Muscle of leg (tissue), 16 donors: ENCODE results near the gene MDH1. TPM values are rescaled to one million over a fixed set of nuclear protein-coding genes. Genes with fewer than 3 reads are reported as not detected.
A peak's percentile ranks its signal among the peaks of the same experiment; 100 is the strongest.

Source experiments
- DNase-seq: peaks from one replicate; pipeline ENCODE4 v3.0.0; 2013
- H3K27ac ChIP-seq: one replicate; pipeline ENCODE4 v1.5.1; 2013; ENCODE audit warnings: mild to moderate bottlenecking, low read length, control low read depth
- H3K27me3 ChIP-seq: one replicate; pipeline ENCODE4 v1.6.1; 2013; ENCODE audit warnings: low read length; ENCODE audit not compliant: control insufficient read depth, insufficient read depth
- H3K36me3 ChIP-seq: one replicate; pipeline ENCODE4 v1.6.1; 2013; ENCODE audit warnings: low read length; ENCODE audit not compliant: control insufficient read depth, insufficient read depth
- H3K4me1 ChIP-seq: one replicate; pipeline ENCODE4 v1.6.1; 2013; ENCODE audit warnings: low read length; ENCODE audit not compliant: control insufficient read depth, insufficient read depth
- H3K4me3 ChIP-seq: one replicate; pipeline ENCODE4 v1.5.1; 2013; ENCODE audit warnings: low read length, control low read depth
- H3K9me3 ChIP-seq: replicated peaks from 2 replicates; pipeline ENCODE4 v1.6.1; 2013; ENCODE audit warnings: low read depth, low read length; ENCODE audit not compliant: control insufficient read depth
- WGBS: methylation state at CpG from one replicate; pipeline ENCODE4 v1.1.5; 2013; ENCODE audit warnings: missing lambda C conversion rate; ENCODE audit not compliant: insufficient coverage; 5-methylcytosine and 5-hydroxymethylcytosine counted together
- long read RNA-seq, 11 donors: transcript quantifications; one replicate each; lab custom pipeline, GENCODE V29; 2026
- polyA plus RNA-seq, 8 donors: library from polyadenylated mRNA; unstranded; fragments of 120-200 nt; gene quantifications; one replicate each; pipeline versions ENCODE4 v1.2.1 to v1.2.3, GENCODE V29; 2013; ENCODE audit warnings: inconsistent platforms in 1 of 8, low replicate concordance in 1 of 8; ENCODE audit not compliant: insufficient read length in 8 of 8, insufficient read depth in 1 of 8
- total RNA-seq: library from RNA; stranded (reverse); fragments of 120-200 nt; gene quantifications from one replicate; pipeline ENCODE4 v1.2.4, GENCODE V29; 2013

Gene MDH1
- 268 TPM for total RNA-seq
- polyA plus RNA-seq = 100 to 1,000 TPM; 294 to 421 (median 347) TPM
- long read RNA-seq, donor 1, transcript MDH1-213 (4 exons, 893 nt) = minor isoform, 5 of 81 reads
- long read RNA-seq, donor 1, transcript MDH1-201 (9 exons, 1,650 nt) = major isoform, 63 of 81 reads
- long read RNA-seq, donor 1, partial matches to known transcripts = 9 of 81 reads
- long read RNA-seq, donor 1, other reads (novel, unspliced or antisense) = 0 of 81 reads
- long read RNA-seq, donor 2, transcript MDH1-201 (9 exons, 1,650 nt) = major isoform, 16 of 27 reads
- long read RNA-seq, donor 2, partial matches to known transcripts = 8 of 27 reads
- long read RNA-seq, donor 2, other reads (novel, unspliced or antisense) = 0 of 27 reads
- long read RNA-seq, donor 3, transcript MDH1-201 (9 exons, 1,650 nt) = major isoform, 121 of 146 reads
- long read RNA-seq, donor 3, transcript MDH1-213 (4 exons, 893 nt) = minor isoform, 5 of 146 reads
- long read RNA-seq, donor 3, partial matches to known transcripts = 15 of 146 reads
- long read RNA-seq, donor 3, other reads (novel, unspliced or antisense) = 0 of 146 reads
- long read RNA-seq, donor 4, transcript MDH1-213 (4 exons, 893 nt) = minor isoform, 18 of 146 reads
- long read RNA-seq, donor 4, transcript MDH1-201 (9 exons, 1,650 nt) = major isoform, 72 of 146 reads
- long read RNA-seq, donor 4, partial matches to known transcripts = 50 of 146 reads
- long read RNA-seq, donor 4, other reads (novel, unspliced or antisense) = 0 of 146 reads
- long read RNA-seq, donor 5, transcript MDH1-215 (9 exons, 1,443 nt) = minor isoform, 7 of 473 reads
- long read RNA-seq, donor 5, transcript MDH1-201 (9 exons, 1,650 nt) = major isoform, 295 of 473 reads
- long read RNA-seq, donor 5, transcript MDH1-213 (4 exons, 893 nt) = minor isoform, 40 of 473 reads
- long read RNA-seq, donor 5, partial matches to known transcripts = 121 of 473 reads
- long read RNA-seq, donor 5, other reads (novel, unspliced or antisense) = 6 of 473 reads
- long read RNA-seq, donor 6, transcript MDH1-214 (2 exons, 552 nt) = minor isoform, 18 of 532 reads
- long read RNA-seq, donor 6, transcript MDH1-213 (4 exons, 893 nt) = minor isoform, 37 of 532 reads
- long read RNA-seq, donor 6, transcript MDH1-201 (9 exons, 1,650 nt) = major isoform, 311 of 532 reads
- long read RNA-seq, donor 6, partial matches to known transcripts = 153 of 532 reads
- long read RNA-seq, donor 6, other reads (novel, unspliced or antisense) = 8 of 532 reads
- long read RNA-seq, donor 7, transcript MDH1-213 (4 exons, 893 nt) = minor isoform, 15 of 332 reads
- long read RNA-seq, donor 7, transcript MDH1-201 (9 exons, 1,650 nt) = major isoform, 204 of 332 reads
- long read RNA-seq, donor 7, transcript MDH1-214 (2 exons, 552 nt) = minor isoform, 6 of 332 reads
- long read RNA-seq, donor 7, partial matches to known transcripts = 106 of 332 reads
- long read RNA-seq, donor 7, other reads (novel, unspliced or antisense) = 0 of 332 reads
- long read RNA-seq, donor 8, transcript MDH1-214 (2 exons, 552 nt) = minor isoform, 7 of 148 reads
- long read RNA-seq, donor 8, transcript MDH1-213 (4 exons, 893 nt) = minor isoform, 7 of 148 reads
- long read RNA-seq, donor 8, transcript MDH1-201 (9 exons, 1,650 nt) = major isoform, 97 of 148 reads
- long read RNA-seq, donor 8, partial matches to known transcripts = 34 of 148 reads
- long read RNA-seq, donor 8, other reads (novel, unspliced or antisense) = 0 of 148 reads
- long read RNA-seq, donor 9, transcript MDH1-201 (9 exons, 1,650 nt) = major isoform, 106 of 188 reads
- long read RNA-seq, donor 9, transcript MDH1-213 (4 exons, 893 nt) = minor isoform, 15 of 188 reads
- long read RNA-seq, donor 9, partial matches to known transcripts = 61 of 188 reads
- long read RNA-seq, donor 9, other reads (novel, unspliced or antisense) = 0 of 188 reads
- long read RNA-seq, donor 10, transcript MDH1-201 (9 exons, 1,650 nt) = major isoform, 175 of 326 reads
- long read RNA-seq, donor 10, transcript MDH1-214 (2 exons, 552 nt) = minor isoform, 18 of 326 reads
- long read RNA-seq, donor 10, transcript MDH1-213 (4 exons, 893 nt) = minor isoform, 11 of 326 reads
- long read RNA-seq, donor 10, partial matches to known transcripts = 116 of 326 reads
- long read RNA-seq, donor 10, other reads (novel, unspliced or antisense) = 0 of 326 reads
- long read RNA-seq, donor 11, transcript MDH1-214 (2 exons, 552 nt) = minor isoform, 5 of 207 reads
- long read RNA-seq, donor 11, transcript MDH1-201 (9 exons, 1,650 nt) = major isoform, 112 of 207 reads
- long read RNA-seq, donor 11, transcript MDH1-213 (4 exons, 893 nt) = minor isoform, 12 of 207 reads
- long read RNA-seq, donor 11, partial matches to known transcripts = 72 of 207 reads
- long read RNA-seq, donor 11, other reads (novel, unspliced or antisense) = 0 of 207 reads

GRCh38 chr2:63588385-63589147 lies at the start of gene MDH1, which contains the start of gene WDPCP:
Gene MDH1 (plus strand): TSS chr2:63588963. CDS start chr2:63589044, 81 bp downstream.
Gene WDPCP (minus strand): TSS chr2:63588477. CDS start chr2:63588271, 206 bp downstream.
- peaks cover 5% of the 10 kb centered on the region for H3K4me1 ChIP-seq
- H3K27ac ChIP-seq = peak within 1 kb of the TSS; percentile 86
- no peaks in the 10 kb centered on the region for H3K9me3 ChIP-seq
- peak within 1 kb of the TSS; percentile 85 for H3K4me3 ChIP-seq
- under 1% methylated on average over 33 of the region's 44 CpGs for WGBS
- peaks cover 6% of the 10 kb centered on the region for H3K36me3 ChIP-seq
- H3K27me3 ChIP-seq = no peaks in the 10 kb centered on the region
- peak; percentile 100 for DNase-seq

GRCh38 chr2:63539416-63540162 lies 49.2 kb upstream of the MDH1 start:
- no peak for DNase-seq
- 100% methylated on average over 2 of the region's 6 CpGs for WGBS
- Histone ChIP-seq H3K27ac (no peak overlapping the region), H3K4me1 (no peaks in the 10 kb centered on the region), H3K4me3 (no peak overlapping the region), H3K36me3 (no peaks in the 10 kb centered on the region), H3K9me3 (no peaks in the 10 kb centered on the region), H3K27me3 (no peaks in the 10 kb centered on the region)

GRCh38 chr2:63544017-63544627 lies 44.6 kb upstream of the MDH1 start:
- no peaks in the 10 kb centered on the region for H3K9me3 ChIP-seq
- no peak overlapping the region for H3K4me3 ChIP-seq
- no peaks in the 10 kb centered on the region for H3K27me3 ChIP-seq
- WGBS = no CpG with 5 or more reads among the region's 1 CpG
- no peaks in the 10 kb centered on the region for H3K36me3 ChIP-seq
- no peak overlapping the region for H3K27ac ChIP-seq
- DNase-seq = no peak
- H3K4me1 ChIP-seq = no peaks in the 10 kb centered on the region

GRCh38 chr2:63545023-63545422 lies 43.7 kb upstream of the MDH1 start:
- Histone ChIP-seq H3K4me1 (no peaks in the 10 kb centered on the region), H3K27me3 (no peaks in the 10 kb centered on the region), H3K9me3 (no peaks in the 10 kb centered on the region), H3K36me3 (no peaks in the 10 kb centered on the region), H3K27ac (no peak overlapping the region), H3K4me3 (no peak overlapping the region)
- no peak for DNase-seq
- WGBS = 71% methylated on average over 1 of the region's 2 CpGs

- no peak overlapping the region for H3K4me3 ChIP-seq
- H3K9me3 ChIP-seq = peaks cover 7% of the 10 kb centered on the region
- no peak for DNase-seq
- H3K27me3 ChIP-seq = no peaks in the 10 kb centered on the region
- H3K4me1 ChIP-seq = no peaks in the 10 kb centered on the region
- WGBS = no CpG with 5 or more reads among the region's 4 CpGs
- no peak overlapping the region for H3K27ac ChIP-seq
- H3K36me3 ChIP-seq = peaks cover 4% of the 10 kb centered on the region
These were observed 35.7 kb upstream of the MDH1 start for GRCh38 chr2:63553049-63553448.

- Histone ChIP-seq H3K4me3 (no peak overlapping the region), H3K27ac (no peak overlapping the region), H3K4me1 (no peaks in the 10 kb centered on the region), H3K36me3 (peaks cover 4% of the 10 kb centered on the region), H3K9me3 (peaks cover 12% of the 10 kb centered on the region), H3K27me3 (no peaks in the 10 kb centered on the region)
- no peak for DNase-seq
- 98% methylated on average over 6 of the region's 7 CpGs for WGBS
These were observed 33.5 kb upstream of the MDH1 start for GRCh38 chr2:63555299-63555698.

GRCh38 chr2:63555931-63556330 lies 32.8 kb upstream of the MDH1 start:
- peaks cover 4% of the 10 kb centered on the region for H3K36me3 ChIP-seq
- H3K4me3 ChIP-seq = no peak overlapping the region
- no peaks in the 10 kb centered on the region for H3K4me1 ChIP-seq
- WGBS = no CpG with 5 or more reads among the region's 3 CpGs
- H3K27me3 ChIP-seq = no peaks in the 10 kb centered on the region
- H3K27ac ChIP-seq = no peak overlapping the region
- peaks cover 14% of the 10 kb centered on the region for H3K9me3 ChIP-seq
- DNase-seq = no peak
